HL-60 (cell line): ENCODE data around the gene SLC4A9.

Experiments
- DNase-seq, 2 experiments: peaks; one replicate each; pipeline ENCODE4 v3.0.0-alpha.2; 2010 to 2020; ENCODE audit warnings: low read depth in 1 of 2, low spot score in 1 of 2
- H3K27ac ChIP-seq: fragments of 250-450 bp; sonication (Bioruptor Pico); replicated peaks from 2 replicates; pipeline ENCODE4 v1.5.1; 2020; ENCODE audit warnings: mild to moderate bottlenecking, moderate library complexity
- H3K27me3 ChIP-seq: fragments of 250-450 bp; sonication (Bioruptor Pico); 2 replicates; pipeline ENCODE4 v1.5.1; 2021; ENCODE audit warnings: mild to moderate bottlenecking, moderate library complexity; ENCODE audit not compliant: insufficient read depth, poor library complexity, severe bottlenecking
- H3K4me3 ChIP-seq: replicated peaks from 2 replicates; pipeline ENCODE4 v1.5.1; 2011; ENCODE audit warnings: mild to moderate bottlenecking, control low read depth, low read length; ENCODE audit not compliant: insufficient read depth
- GABPA ChIP-seq: IDR thresholded peaks from 2 replicates; pipeline ENCODE4 v1.6.1; 2012; ENCODE audit warnings: low read depth
- POLR2AphosphoS5 ChIP-seq: IDR thresholded peaks from 2 replicates; pipeline ENCODE4 v1.6.1; 2012; ENCODE audit warnings: low read depth
- SPI1 ChIP-seq: IDR thresholded peaks from 2 replicates; pipeline ENCODE4 v1.6.1; 2012; ENCODE audit warnings: low read depth, mild to moderate bottlenecking, borderline replicate concordance
- TF ChIP-seq, protein P1 (sequence below): IDR thresholded peaks from 2 replicates; pipeline ENCODE4 v1.6.1; 2012; ENCODE audit warnings: low read depth; ENCODE audit not compliant: insufficient replicate concordance
- TF ChIP-seq, protein P2 (sequence below): IDR thresholded peaks from one replicate; pipeline ENCODE4 v1.5.1; 2011; ENCODE audit warnings: low read length, control low read depth, inconsistent platforms; ENCODE audit not compliant: insufficient read depth

SLC4A9 gene

DNA sequence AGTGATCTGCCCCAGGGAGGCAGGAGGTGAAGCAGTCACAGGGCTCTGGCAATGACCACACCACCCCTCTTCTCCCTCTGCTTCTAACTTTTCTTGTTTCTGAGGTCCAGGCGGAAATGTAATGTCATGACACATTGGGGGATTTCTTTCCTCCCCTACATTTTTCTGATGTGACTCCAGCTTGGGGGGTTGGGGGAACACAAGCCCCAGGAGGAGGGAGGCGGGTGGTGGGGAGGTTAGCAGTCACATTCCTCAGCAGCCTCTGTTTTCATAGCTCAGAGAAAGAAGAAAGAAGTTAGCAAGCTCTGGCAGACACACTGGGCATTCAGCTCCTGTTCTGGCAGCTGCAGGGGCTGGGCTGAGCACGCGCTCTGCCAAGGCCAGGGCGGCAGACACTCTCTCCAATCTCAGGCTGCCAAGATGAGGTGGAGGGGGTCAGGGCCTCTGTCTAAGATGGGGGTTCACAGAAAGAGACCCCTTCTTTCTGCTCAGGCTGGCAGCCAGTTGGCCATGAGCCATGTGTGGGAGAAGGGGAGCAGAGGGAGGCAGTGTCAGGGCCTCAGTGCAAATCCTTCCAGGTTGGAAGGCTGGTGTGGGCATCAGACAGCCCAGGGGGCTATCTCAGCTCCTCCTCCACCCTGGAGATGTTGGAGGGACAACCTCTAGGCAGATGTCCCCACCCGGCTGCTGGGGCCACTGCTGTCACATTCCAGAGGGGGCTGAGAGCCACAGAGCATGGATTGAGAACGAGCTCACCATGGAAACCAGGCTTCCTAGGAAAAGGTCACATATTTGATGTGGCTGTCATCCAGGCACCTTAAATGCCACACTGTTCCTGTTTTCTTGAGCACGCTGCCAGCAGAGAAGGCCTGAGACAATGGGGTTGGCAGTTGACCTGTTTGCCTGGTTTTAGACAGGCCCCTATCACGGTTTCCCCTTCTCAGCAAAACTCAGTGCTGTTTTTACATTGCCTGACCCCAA, 37.0 kb upstream of the SLC4A9 start:
- no peak overlapping the region for H3K4me3 ChIP-seq
- H3K27ac ChIP-seq, result 0 out of 2 replicates have a peak overlapping the region, but pooled peaks have one; percentile 3
- no peaks in the 10 kb centered on the region for H3K27me3 ChIP-seq
- DNase-seq, result no peak
- TF ChIP-seq, protein P1, sequence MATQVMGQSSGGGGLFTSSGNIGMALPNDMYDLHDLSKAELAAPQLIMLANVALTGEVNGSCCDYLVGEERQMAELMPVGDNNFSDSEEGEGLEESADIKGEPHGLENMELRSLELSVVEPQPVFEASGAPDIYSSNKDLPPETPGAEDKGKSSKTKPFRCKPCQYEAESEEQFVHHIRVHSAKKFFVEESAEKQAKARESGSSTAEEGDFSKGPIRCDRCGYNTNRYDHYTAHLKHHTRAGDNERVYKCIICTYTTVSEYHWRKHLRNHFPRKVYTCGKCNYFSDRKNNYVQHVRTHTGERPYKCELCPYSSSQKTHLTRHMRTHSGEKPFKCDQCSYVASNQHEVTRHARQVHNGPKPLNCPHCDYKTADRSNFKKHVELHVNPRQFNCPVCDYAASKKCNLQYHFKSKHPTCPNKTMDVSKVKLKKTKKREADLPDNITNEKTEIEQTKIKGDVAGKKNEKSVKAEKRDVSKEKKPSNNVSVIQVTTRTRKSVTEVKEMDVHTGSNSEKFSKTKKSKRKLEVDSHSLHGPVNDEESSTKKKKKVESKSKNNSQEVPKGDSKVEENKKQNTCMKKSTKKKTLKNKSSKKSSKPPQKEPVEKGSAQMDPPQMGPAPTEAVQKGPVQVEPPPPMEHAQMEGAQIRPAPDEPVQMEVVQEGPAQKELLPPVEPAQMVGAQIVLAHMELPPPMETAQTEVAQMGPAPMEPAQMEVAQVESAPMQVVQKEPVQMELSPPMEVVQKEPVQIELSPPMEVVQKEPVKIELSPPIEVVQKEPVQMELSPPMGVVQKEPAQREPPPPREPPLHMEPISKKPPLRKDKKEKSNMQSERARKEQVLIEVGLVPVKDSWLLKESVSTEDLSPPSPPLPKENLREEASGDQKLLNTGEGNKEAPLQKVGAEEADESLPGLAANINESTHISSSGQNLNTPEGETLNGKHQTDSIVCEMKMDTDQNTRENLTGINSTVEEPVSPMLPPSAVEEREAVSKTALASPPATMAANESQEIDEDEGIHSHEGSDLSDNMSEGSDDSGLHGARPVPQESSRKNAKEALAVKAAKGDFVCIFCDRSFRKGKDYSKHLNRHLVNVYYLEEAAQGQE, result no peak
- peak; percentile 70; the same call in 1 of the 2 replicates for TF ChIP-seq SPI1

DNA sequence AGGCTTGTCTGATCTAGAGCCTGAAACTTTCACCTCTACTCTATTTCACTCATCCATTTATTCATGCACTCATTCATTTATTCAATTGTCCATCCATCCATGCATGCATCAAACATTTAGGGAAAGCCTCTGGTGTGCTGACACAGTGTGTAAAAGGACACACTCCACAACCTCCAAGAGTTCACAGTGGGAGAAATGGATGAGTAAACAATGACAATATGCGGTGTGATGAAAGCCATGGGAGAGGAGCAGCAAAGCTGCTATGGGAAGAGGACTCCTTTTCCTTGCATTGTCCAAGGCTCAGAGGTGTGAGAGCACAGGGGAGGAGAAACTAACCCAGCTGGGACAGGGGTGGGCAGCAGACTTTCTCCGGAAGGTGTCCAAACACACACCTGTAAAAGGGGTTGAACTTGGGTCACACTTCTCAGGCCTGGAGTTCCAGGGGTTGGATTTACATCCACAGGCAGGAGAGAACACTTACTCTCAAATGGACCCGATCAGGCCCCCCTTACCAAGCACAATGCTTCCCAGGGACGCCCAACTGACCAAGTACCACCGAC, 35.9 kb upstream of the SLC4A9 start:
- no peak for TF ChIP-seq SPI1
- TF ChIP-seq, protein P1, result no peak
- no peak for TF ChIP-seq GABPA
- TF ChIP-seq, protein P2, sequence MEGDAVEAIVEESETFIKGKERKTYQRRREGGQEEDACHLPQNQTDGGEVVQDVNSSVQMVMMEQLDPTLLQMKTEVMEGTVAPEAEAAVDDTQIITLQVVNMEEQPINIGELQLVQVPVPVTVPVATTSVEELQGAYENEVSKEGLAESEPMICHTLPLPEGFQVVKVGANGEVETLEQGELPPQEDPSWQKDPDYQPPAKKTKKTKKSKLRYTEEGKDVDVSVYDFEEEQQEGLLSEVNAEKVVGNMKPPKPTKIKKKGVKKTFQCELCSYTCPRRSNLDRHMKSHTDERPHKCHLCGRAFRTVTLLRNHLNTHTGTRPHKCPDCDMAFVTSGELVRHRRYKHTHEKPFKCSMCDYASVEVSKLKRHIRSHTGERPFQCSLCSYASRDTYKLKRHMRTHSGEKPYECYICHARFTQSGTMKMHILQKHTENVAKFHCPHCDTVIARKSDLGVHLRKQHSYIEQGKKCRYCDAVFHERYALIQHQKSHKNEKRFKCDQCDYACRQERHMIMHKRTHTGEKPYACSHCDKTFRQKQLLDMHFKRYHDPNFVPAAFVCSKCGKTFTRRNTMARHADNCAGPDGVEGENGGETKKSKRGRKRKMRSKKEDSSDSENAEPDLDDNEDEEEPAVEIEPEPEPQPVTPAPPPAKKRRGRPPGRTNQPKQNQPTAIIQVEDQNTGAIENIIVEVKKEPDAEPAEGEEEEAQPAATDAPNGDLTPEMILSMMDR, result no peak
- no peak for TF ChIP-seq POLR2AphosphoS5
- Histone ChIP-seq H3K4me3 (no peak overlapping the region), H3K27ac (no peak overlapping the region), H3K27me3 (no peaks in the 10 kb centered on the region)
- no peak for DNase-seq

DNA sequence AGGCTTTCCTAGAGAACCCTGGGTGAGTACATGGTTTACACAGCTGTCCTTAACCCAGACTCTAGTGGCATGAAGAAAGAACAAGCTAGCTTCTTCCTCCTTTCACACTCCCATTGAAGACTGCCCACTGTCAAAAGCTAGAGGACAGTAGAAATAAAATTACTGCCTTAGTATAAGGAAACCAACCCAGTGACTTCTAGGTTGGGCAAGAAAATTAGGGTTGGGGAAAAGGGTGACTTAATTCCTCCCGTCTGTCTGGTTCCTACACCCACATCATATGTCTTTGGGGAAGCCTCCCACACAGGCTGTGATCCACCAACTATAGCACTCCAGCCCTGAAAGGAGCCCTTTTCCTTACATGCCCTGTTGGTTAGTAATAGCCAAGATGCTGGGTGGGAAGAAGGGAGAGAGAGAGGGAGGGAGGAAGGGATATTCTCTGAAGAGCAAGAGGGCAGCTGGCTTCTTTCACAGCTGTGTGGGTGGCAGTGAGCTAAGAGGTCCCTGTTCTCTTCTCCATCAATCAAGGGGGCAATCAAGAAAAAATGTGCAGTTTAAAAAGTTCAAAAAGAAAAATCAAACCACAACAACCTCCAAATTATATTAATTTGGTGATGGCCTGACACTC, 35.3 kb upstream of the SLC4A9 start:
- no peak overlapping the region for H3K4me3 ChIP-seq
- TF ChIP-seq GABPA, result no peak
- TF ChIP-seq SPI1, result no peak
- no peak for TF ChIP-seq POLR2AphosphoS5
- TF ChIP-seq, protein P1, result no peak
- TF ChIP-seq, protein P2, result no peak
- peak; percentile 49 to 77 for DNase-seq
- H3K27me3 ChIP-seq, result no peaks in the 10 kb centered on the region
- no peak overlapping the region for H3K27ac ChIP-seq
